Activated T-helper 1 cell treated with Interleukin-2 at 50 U/mL for 16 hours (primary cell): Measurements from ENCODE around the gene SPARC.
"Not testable (repeated sequence)": the region's sequence is repeated elsewhere in the genome, so short reads cannot be mapped to it uniquely, and the experiment has no call there.

ENCODE experiments used
- DNase-seq: peaks from one replicate; pipeline ENCODE4 v3.0.0-alpha.2; 2020; ENCODE audit warnings: low read depth

Gene SPARC

GRCh38 chr5:151700820-151701219, 14.1 kb upstream of the SPARC start:
- DNase-seq = no peak

- DNase-seq = no peak
Measured at GRCh38 chr5:151700296-151700695, 13.6 kb upstream of the SPARC start.

GRCh38 chr5:151699071-151699901, 12.6 kb upstream of the SPARC start:
- no peak for DNase-seq

GRCh38 chr5:151698081-151698480, 11.4 kb upstream of the SPARC start:
- DNase-seq = not testable (repeated sequence)

- no peak for DNase-seq
Measured at GRCh38 chr5:151697452-151697851, 10.7 kb upstream of the SPARC start.

- no peak for DNase-seq
Measured at GRCh38 chr5:151696470-151697061, 9.9 kb upstream of the SPARC start.

- no peak for DNase-seq
Measured at GRCh38 chr5:151695464-151695863, 8.7 kb upstream of the SPARC start.

- no peak for DNase-seq
Measured at GRCh38 chr5:151694035-151694485, 7.3 kb upstream of the SPARC start.

GRCh38 chr5:151692312-151692711, 5.6 kb upstream of the SPARC start:
- no peak for DNase-seq

- no peak for DNase-seq
Measured at GRCh38 chr5:151691706-151692105, 5.0 kb upstream of the SPARC start.

GRCh38 chr5:151689591-151689990, 2.9 kb upstream of the SPARC start:
- DNase-seq = not testable (repeated sequence)

- DNase-seq = no peak
Measured at GRCh38 chr5:151688436-151688835, 1.7 kb upstream of the SPARC start.

- DNase-seq = no peak
Measured at GRCh38 chr5:151685749-151686673, 704 bp downstream of the SPARC start.

GRCh38 chr5:151684690-151685361, 1.9 kb downstream of the SPARC start:
- DNase-seq = no peak

- no peak for DNase-seq
Measured at GRCh38 chr5:151683986-151684588, 2.6 kb downstream of the SPARC start.

GRCh38 chr5:151683444-151683843, 3.3 kb downstream of the SPARC start:
- no peak for DNase-seq

- DNase-seq = no peak
Measured at GRCh38 chr5:151682751-151683331, 3.9 kb downstream of the SPARC start.

GRCh38 chr5:151682240-151682639, 4.5 kb downstream of the SPARC start:
- no peak for DNase-seq

GRCh38 chr5:151680944-151681427, 5.7 kb downstream of the SPARC start:
- DNase-seq = no peak

GRCh38 chr5:151680156-151680505, 6.6 kb downstream of the SPARC start:
- not testable (repeated sequence) for DNase-seq
